ENCODE results near the gene GALP. TPM values are rescaled to one million over a fixed set of nuclear protein-coding genes. Genes with fewer than 3 reads are reported as not detected.
"Not testable (repeated sequence)": the region's sequence is repeated elsewhere in the genome, so short reads cannot be mapped to it uniquely, and the experiment has no call there.

GALP gene
- not detected in 2 replicates for total RNA-seq (2014; rRNA removed; shearing (Covaris generic); ENCODE audit: low replicate concordance)

- not testable (repeated sequence) for H3K4me3 ChIP-seq, H3K27me3 ChIP-seq, H3K36me3 ChIP-seq, DNase-seq, H3K9me3 ChIP-seq
Measured at GRCh38 chr19:56175861-56176307, at the start of gene GALP. Gene GALP, plus strand, starts transcription at chr19:56176008. Its CDS starts 1,101 bp downstream, at chr19:56177109.

- H3K4me3 ChIP-seq: no peak overlapping the region
- no peaks in the 10 kb centered on the region for H3K27me3 ChIP-seq
- no peak for DNase-seq
- no peaks in the 10 kb centered on the region for H3K9me3 ChIP-seq
- H3K36me3 ChIP-seq: no peaks in the 10 kb centered on the region
Measured at GRCh38 chr19:56126983-56127780, 48.6 kb upstream of the GALP start.

DNA sequence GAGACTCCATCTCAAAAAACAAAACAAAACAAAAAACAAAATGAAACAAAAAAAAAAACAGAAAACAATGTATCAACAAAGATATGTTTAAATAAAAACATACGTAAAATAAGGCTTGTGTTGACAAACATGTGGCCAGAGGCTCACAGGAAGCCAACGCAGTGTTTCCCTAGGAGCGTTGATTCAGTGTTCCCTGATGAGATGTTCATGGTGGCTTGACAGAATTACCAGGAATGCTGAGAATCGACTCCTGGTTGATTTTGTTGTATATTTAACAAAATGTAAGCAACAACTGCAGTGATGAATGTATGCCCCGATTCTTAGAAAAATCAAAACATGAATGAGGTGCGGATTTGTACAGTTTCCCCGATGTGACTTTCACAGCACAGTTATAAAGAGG lies 45.8 kb upstream of the GALP start:
- H3K4me3 ChIP-seq: no peak overlapping the region
- H3K36me3 ChIP-seq: no peaks in the 10 kb centered on the region
- no peaks in the 10 kb centered on the region for H3K9me3 ChIP-seq
- no peak for DNase-seq
- no peaks in the 10 kb centered on the region for H3K27me3 ChIP-seq

DNA sequence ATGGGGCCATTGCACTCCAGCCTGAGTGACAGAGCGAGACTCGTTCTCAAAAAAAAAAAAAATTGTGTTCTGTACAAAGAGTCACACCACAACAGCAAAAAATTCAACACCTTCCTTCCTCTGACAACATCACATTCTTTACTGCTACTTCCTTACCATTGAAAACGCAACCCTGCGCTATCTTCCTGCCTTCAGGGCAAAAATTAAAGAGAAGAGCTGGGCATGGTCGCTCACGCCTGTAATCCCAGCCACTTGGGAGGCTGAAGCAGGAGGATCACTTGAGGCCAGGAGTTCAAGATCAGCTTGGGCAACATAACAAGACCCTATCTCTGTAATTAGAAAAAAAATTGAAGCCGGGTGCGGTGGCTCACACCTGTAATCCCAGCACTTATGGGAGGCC lies 44.2 kb upstream of the GALP start:
- H3K27me3 ChIP-seq: no peaks in the 10 kb centered on the region
- no peak overlapping the region for H3K4me3 ChIP-seq
- H3K9me3 ChIP-seq: no peaks in the 10 kb centered on the region
- no peak for DNase-seq
- H3K36me3 ChIP-seq: no peaks in the 10 kb centered on the region

- DNase-seq: peak; percentile 53
- Histone ChIP-seq H3K9me3 (no peaks in the 10 kb centered on the region), H3K36me3 (no peaks in the 10 kb centered on the region), H3K4me3 (no peak overlapping the region), H3K27me3 (no peaks in the 10 kb centered on the region)
Measured at GRCh38 chr19:56132316-56132822, 43.4 kb upstream of the GALP start.

DNA sequence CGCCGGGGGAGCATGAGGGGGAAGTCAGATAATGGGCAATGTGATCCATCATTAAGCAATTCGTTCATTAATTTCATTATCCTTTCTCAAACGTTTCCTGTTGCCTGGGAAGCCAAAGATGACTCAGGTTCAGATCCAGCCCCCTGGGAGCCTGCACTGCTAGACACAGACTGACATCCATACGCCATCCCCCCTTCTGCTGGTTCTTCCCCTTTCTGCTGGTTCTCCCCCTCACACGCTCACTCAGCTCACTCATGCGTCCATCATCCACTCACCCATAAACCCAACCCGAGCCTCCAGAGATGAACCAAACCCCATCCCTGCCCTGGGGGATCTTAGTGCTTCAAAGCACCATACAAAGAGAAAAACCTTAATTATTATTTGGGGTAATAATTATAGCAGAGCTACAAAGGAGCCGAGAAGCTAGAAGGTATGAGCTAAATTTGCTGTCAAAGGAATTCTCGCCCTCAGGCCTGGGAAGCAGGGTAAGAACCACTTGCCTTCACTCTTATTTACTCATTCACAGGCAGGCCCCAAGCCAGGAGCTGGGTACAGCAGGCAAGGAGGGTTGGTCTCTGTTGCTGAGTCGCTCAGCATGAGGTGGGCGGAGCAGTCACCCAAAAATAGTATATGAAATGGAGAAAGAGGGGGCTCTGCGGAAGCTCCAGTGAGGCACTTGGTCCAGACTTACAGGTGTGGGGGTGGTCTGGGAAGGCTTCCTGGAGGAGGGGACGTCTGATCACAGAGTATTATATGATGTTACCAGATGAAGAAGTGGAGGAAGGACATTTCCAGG lies 41.8 kb upstream of the GALP start:
- no peaks in the 10 kb centered on the region for H3K36me3 ChIP-seq
- DNase-seq: peak; percentile 52
- no peak overlapping the region for H3K4me3 ChIP-seq
- no peaks in the 10 kb centered on the region for H3K9me3 ChIP-seq
- H3K27me3 ChIP-seq: no peaks in the 10 kb centered on the region

DNA sequence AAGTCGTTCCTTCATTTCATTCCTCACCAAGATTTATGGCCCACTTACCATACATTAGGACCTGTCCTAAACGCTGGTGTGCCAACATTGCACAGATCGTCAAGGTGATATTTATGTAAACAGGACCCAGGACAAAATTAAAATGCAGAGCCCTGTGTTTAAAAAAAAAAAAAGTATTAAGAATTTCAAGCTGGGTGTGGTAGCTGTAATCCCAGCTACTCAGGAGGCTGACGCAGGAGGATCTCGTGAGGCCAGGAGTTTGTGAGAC lies 41.2 kb upstream of the GALP start:
- DNase-seq: no peak
- Histone ChIP-seq H3K27me3 (no peaks in the 10 kb centered on the region), H3K36me3 (no peaks in the 10 kb centered on the region), H3K4me3 (no peak overlapping the region), H3K9me3 (no peaks in the 10 kb centered on the region)

GRCh38 chr19:56136362-56136761 lies 39.4 kb upstream of the GALP start:
- no peak for DNase-seq
- H3K9me3 ChIP-seq: no peaks in the 10 kb centered on the region
- H3K4me3 ChIP-seq: no peak overlapping the region
- H3K36me3 ChIP-seq: no peaks in the 10 kb centered on the region
- H3K27me3 ChIP-seq: no peaks in the 10 kb centered on the region

GRCh38 chr19:56137405-56137804 lies 38.4 kb upstream of the GALP start:
- Histone ChIP-seq H3K9me3 (no peaks in the 10 kb centered on the region), H3K27me3 (no peaks in the 10 kb centered on the region), H3K4me3 (no peak overlapping the region), H3K36me3 (no peaks in the 10 kb centered on the region)
- DNase-seq: no peak

- no peaks in the 10 kb centered on the region for H3K9me3 ChIP-seq
- DNase-seq: no peak
- H3K36me3 ChIP-seq: no peaks in the 10 kb centered on the region; the same call in 1 of the 2 replicates
- no peak overlapping the region for H3K4me3 ChIP-seq
- H3K27me3 ChIP-seq: no peaks in the 10 kb centered on the region
Measured at GRCh38 chr19:56138069-56138468, 37.7 kb upstream of the GALP start.

DNA sequence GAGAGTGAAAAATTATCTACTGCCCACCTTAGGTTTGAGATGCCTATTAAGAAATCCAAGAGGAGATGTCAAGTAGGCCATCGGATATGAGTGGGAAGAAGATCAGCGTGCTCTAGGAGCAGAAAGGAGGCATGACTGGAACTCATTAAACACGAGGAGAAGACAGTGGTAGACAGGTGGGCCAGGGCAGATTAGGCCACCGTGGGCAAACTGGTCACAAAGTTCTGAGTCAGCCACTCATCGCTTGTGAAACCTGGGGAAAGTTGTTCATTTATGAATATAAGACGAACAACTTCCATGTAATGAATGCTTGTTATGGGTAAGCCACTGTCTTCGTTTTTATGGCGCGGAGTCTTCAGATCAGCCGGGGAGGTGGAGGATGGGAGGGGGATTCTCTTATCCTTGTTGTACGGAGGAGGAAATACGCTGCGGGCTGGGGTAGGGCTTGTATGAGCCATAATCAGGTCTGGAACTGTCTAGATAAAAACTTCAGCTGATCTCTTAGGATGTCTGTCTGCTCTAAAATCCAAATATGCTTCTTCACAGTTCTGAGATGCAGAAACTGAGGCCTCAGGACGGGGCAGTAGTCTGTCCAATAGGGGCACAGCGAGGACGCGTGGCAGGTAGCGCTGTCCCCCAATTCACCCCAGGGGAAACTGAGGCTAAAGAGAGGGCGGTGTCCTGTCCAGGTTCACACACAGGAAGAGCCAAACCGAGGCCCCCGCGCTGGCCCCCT lies 35.8 kb upstream of the GALP start:
- no peaks in the 10 kb centered on the region for H3K9me3 ChIP-seq
- no peaks in the 10 kb centered on the region for H3K27me3 ChIP-seq
- DNase-seq: no peak
- H3K36me3 ChIP-seq: no peaks in the 10 kb centered on the region; the same call in 1 of the 2 replicates
- H3K4me3 ChIP-seq: peak overlapping the region; percentile 61

GRCh38 chr19:56140583-56141416 lies 35.0 kb upstream of the GALP start, which contains the start of gene ZNF444:
Gene ZNF444, plus strand, starts transcription at chr19:56141287. Its CDS starts 5,625 bp downstream, at chr19:56146912.
- Histone ChIP-seq H3K4me3 (peak within 1 kb of the TSS; percentile 61), H3K9me3 (no peaks in the 10 kb centered on the region), H3K36me3 (no peaks in the 10 kb centered on the region; the same call in 1 of the 2 replicates), H3K27me3 (no peaks in the 10 kb centered on the region)
- DNase-seq: peak; percentile 99

DNA sequence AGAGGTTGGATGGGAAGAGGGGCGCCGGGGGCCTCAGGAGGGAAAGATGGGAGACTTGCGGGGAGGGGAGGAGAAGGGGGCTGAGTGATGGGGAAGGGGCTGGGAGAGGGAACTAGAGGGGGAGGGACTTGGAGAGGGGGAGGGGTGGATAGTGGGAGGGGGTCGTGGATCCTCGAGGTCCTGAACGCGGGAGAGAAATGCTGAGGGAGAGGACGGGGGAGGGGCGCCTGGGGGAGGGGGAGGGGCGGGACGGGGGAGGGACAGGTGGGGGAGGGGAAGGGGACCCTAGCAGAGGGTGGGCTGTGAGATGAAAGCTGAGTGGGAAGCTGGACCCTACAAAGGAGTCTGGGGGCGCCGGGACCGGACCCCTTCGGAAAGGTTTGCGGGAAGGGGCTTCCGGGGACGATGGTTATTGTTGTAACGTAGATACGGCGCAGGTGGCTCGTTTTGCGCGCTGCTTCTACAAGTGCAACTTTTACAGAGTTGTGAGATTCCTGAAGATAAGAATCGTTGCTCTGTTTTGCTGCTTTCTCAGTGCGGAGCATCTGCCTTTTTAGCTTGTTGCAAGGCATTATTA lies 34.3 kb upstream of the GALP start:
- no peak for DNase-seq
- peak overlapping the region; percentile 61 for H3K4me3 ChIP-seq
- no peaks in the 10 kb centered on the region; the same call in 1 of the 2 replicates for H3K36me3 ChIP-seq
- H3K27me3 ChIP-seq: no peaks in the 10 kb centered on the region
- H3K9me3 ChIP-seq: no peaks in the 10 kb centered on the region

DNA sequence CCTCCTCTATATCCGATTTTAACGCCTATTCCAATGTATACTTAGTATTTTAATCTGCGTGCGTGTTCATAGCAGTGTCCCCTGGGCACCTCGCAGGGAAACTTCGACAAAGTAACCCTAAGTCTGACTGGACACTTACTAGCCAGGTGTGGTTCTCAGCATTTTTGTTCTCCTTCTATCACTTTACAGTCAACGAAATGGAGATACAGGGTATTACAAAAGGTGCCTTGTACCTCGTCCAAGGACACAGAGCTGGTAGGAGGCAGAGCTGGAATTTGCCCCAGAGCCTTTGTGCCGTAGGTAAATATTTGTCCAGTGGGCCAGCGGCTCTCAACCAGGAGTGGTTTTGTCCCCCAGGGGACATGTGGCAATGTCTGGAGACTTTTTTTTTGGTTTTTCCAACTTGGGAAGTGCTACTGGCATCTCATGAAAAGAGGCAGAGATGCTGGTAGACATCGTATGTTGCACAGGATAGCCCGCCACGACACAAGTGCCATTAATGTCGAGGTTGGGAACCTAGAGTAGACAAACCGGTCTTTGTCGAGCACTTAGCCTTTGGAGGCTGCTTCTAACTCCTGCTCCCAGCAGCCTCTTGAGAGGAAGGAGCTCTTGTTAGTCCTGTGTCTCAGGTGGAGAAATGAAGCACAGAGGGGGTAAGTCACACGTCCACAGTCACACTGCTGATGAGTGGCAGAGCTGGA lies 33.6 kb upstream of the GALP start:
- Histone ChIP-seq H3K36me3 (no peaks in the 10 kb centered on the region; the same call in 1 of the 2 replicates), H3K27me3 (no peaks in the 10 kb centered on the region), H3K4me3 (peak overlapping the region; percentile 46), H3K9me3 (no peaks in the 10 kb centered on the region)
- DNase-seq: no peak

- Histone ChIP-seq H3K27me3 (no peaks in the 10 kb centered on the region), H3K36me3 (peaks cover 3% of the 10 kb centered on the region; the same call in 1 of the 2 replicates), H3K9me3 (no peaks in the 10 kb centered on the region), H3K4me3 (no peak overlapping the region)
- DNase-seq: no peak
Measured at GRCh38 chr19:56142897-56143434, 32.8 kb upstream of the GALP start.
